Endothelial cell of umbilical vein (primary cell): Measurements from ENCODE around the gene TTC34. TPM values are rescaled to one million over a fixed set of nuclear protein-coding genes. Genes with fewer than 3 reads are reported as not detected.

ENCODE experiments used
- BruUV-seq: library from RNA; stranded (reverse); fragments of 400-500 nt; replicated peaks from 2 replicates; lab custom pipeline; 2021; lab: Mats Ljungman, UMichigan
- CTCF ChIA-PET: fragments of 300-600, 350-600 bp; sonication (Branson Sonifier 250); formaldehyde crosslinking; loops from one replicate; lab custom pipeline; 2021; ENCODE audit warnings: antibody characterized with exemption, inconsistent platforms; lab: Charles Lee
- POLR2A ChIA-PET: fragments of 300-600, 350-600 bp; sonication (Branson Sonifier 250); formaldehyde crosslinking; loops from one replicate; lab custom pipeline; 2021; ENCODE audit warnings: antibody characterized with exemption, inconsistent platforms; lab: Charles Lee
- DNase-seq: peaks from one replicate; pipeline ENCODE4 v3.0.0-alpha.2; 2011; ENCODE audit warnings: low read depth, low spot score
- FAIRE-seq: peaks from 2 replicates; lab custom pipeline; 2011; peaks lifted over from hg19 to GRCh38; lab: Jason Lieb, UNC
- H2AFZ ChIP-seq: 2 replicates; pipeline ENCODE4 v1.6.0; 2012; ENCODE audit warnings: low read depth, low read length, control low read depth, inconsistent platforms
- H3K27ac ChIP-seq: 2 replicates; pipeline ENCODE4 v1.5.1; 2011; ENCODE audit warnings: low read depth, mild to moderate bottlenecking, control low read depth, low read length, moderate library complexity; ENCODE audit not compliant: insufficient read depth
- H3K27me3 ChIP-seq, 2 experiments: 2 replicates each; pipeline versions ENCODE4 v1.6.0 to v1.6.1; 2011; ENCODE audit warnings: low read length in 2 of 2, mixed read lengths in 1 of 2; ENCODE audit not compliant: control insufficient read depth in 2 of 2, insufficient read depth in 2 of 2
- H3K36me3 ChIP-seq, 2 experiments: 2 replicates in 1 of 2; 3 replicates in 1 of 2; pipeline ENCODE4 v1.5.1; 2011; ENCODE audit warnings: low read length in 2 of 2, mild to moderate bottlenecking in 1 of 2, moderate library complexity in 1 of 2; ENCODE audit not compliant: control insufficient read depth in 2 of 2, insufficient read depth in 2 of 2; ENCODE audit errors: extremely low read depth in 1 of 2
- H3K4me1 ChIP-seq: 3 replicates; pipeline ENCODE4 v1.5.1; 2011; ENCODE audit warnings: mild to moderate bottlenecking, low read length; ENCODE audit not compliant: control insufficient read depth, insufficient read depth; ENCODE audit errors: extremely low read depth
- H3K4me2 ChIP-seq: 2 replicates; pipeline ENCODE4 v1.6.1; 2011; ENCODE audit warnings: low read length, control low read depth, mixed read lengths; ENCODE audit not compliant: insufficient read depth
- H3K4me3 ChIP-seq, 3 experiments: fragments of 200-600 bp in 1 of 3; sonication (generic), shearing (Covaris generic) in 1 of 3; replicated peaks in 1 of 3; 2 replicates each; pipeline ENCODE4 v1.5.1; 2011 to 2016; ENCODE audit warnings: control low read depth in 3 of 3, low read length in 3 of 3, mild to moderate bottlenecking in 2 of 3, inconsistent platforms in 1 of 3, low read depth in 1 of 3, moderate library complexity in 1 of 3; ENCODE audit not compliant: insufficient read depth in 1 of 3
- H3K79me2 ChIP-seq: 2 replicates; pipeline ENCODE4 v1.6.0; 2012; ENCODE audit warnings: low read length, inconsistent platforms; ENCODE audit not compliant: control insufficient read depth, insufficient read depth
- H3K9ac ChIP-seq: replicated peaks from 2 replicates; pipeline ENCODE3; 2011; ENCODE audit warnings: low read length, control low read depth; ENCODE audit not compliant: insufficient read depth; ENCODE audit errors: extremely low read depth
- H3K9me1 ChIP-seq: replicated peaks from 3 replicates; pipeline ENCODE4 v1.6.0; 2011; ENCODE audit warnings: mild to moderate bottlenecking, low read length; ENCODE audit not compliant: control insufficient read depth, insufficient read depth; ENCODE audit errors: extremely low read depth
- H3K9me3 ChIP-seq: replicated peaks from 2 replicates; pipeline ENCODE4 v1.5.1; 2012; ENCODE audit warnings: low read length, inconsistent platforms; ENCODE audit not compliant: control insufficient read depth, insufficient read depth
- H4K20me1 ChIP-seq: replicated peaks from 2 replicates; pipeline ENCODE3; 2011; ENCODE audit warnings: mild to moderate bottlenecking, low read length; ENCODE audit not compliant: control insufficient read depth, insufficient read depth; ENCODE audit errors: extremely low read depth
- CTCF ChIP-seq, 2 donors: IDR thresholded peaks; 1 replicate in 1 of 2; 2 replicates in 1 of 2; pipeline ENCODE4 v1.5.1; 2011; ENCODE audit warnings: low read length in 2 of 2, mild to moderate bottlenecking in 2 of 2, moderate library complexity in 2 of 2, control low read depth in 1 of 2, inconsistent platforms in 1 of 2, low read depth in 1 of 2; ENCODE audit not compliant: insufficient read depth in 1 of 2; ENCODE audit errors: extremely low read depth in 1 of 2
- EZH2 ChIP-seq: IDR thresholded peaks from 2 replicates; pipeline ENCODE4 v1.6.1; 2012; ENCODE audit warnings: borderline replicate concordance, low read depth, mild to moderate bottlenecking, moderate library complexity, low read length, inconsistent platforms; ENCODE audit not compliant: severe bottlenecking
- FOS ChIP-seq: IDR thresholded peaks from 2 replicates; pipeline ENCODE4 v1.6.1; 2011; ENCODE audit warnings: mild to moderate bottlenecking, low read length, moderate library complexity, borderline replicate concordance; ENCODE audit not compliant: insufficient read depth
- GATA2 ChIP-seq: IDR thresholded peaks from 2 replicates; pipeline ENCODE4 v1.7.0; 2011; ENCODE audit warnings: low read depth, mild to moderate bottlenecking, moderate library complexity, mixed read lengths, low read length; ENCODE audit not compliant: insufficient read length, insufficient read depth
- JUN ChIP-seq: IDR thresholded peaks from 2 replicates; pipeline ENCODE4 v1.6.1; 2011; ENCODE audit warnings: borderline replicate concordance, low read depth; ENCODE audit not compliant: insufficient read length, insufficient read depth
- MAX ChIP-seq: IDR thresholded peaks from 2 replicates; pipeline ENCODE4 v1.6.1; 2011; ENCODE audit not compliant: insufficient read depth, insufficient read length
- MYC ChIP-seq: IDR thresholded peaks from one replicate; pipeline ENCODE4 v1.6.1; 2011; ENCODE audit warnings: mild to moderate bottlenecking, low read depth, low read length
- POLR2A ChIP-seq: IDR thresholded peaks from 2 replicates; pipeline ENCODE4 v1.6.1; 2012; ENCODE audit warnings: low read depth, mild to moderate bottlenecking, control low read depth, low read length
- POLR2AphosphoS5 ChIP-seq: IDR thresholded peaks from 2 replicates; pipeline ENCODE4 v1.6.1; 2012; ENCODE audit warnings: low read depth, mild to moderate bottlenecking, control low read depth, low read length, moderate library complexity; ENCODE audit not compliant: insufficient read depth
- dilution Hi-C: fragments of 300-500 bp; cut with MboI; formaldehyde crosslinking; loops from one replicate; pipeline ENCODE4 v1.15.0; 2019; ENCODE audit warnings: low sequenced_read_pairs; ENCODE audit not compliant: extremely low pct_ligation_motif_present
- intact Hi-C: fragments of 100-400 bp; cut with micrococcal nuclease; formaldehyde crosslinking; loops from one replicate; pipeline ENCODE4 v1.10.0; 2022
- polyA plus RNA-seq, 4 experiments: library from polyadenylated mRNA; depleted of rRNA in 3 of 4; stranded (reverse) in 3 of 4; unstranded in 1 of 4; fragments of >200 nt; gene quantifications; 2 replicates each; pipeline versions ENCODE4 v1.2.1 to v1.2.3, GENCODE V29; 2011 to 2012; ENCODE audit warnings: missing spikeins in 1 of 4
- total RNA-seq: library from RNA; stranded (reverse); gene quantifications from 2 replicates; pipeline ENCODE4 v1.2.3, GENCODE V29; 2021

TTC34 gene
- total and polyA plus RNA-seq, 2 donors (not counting 3 experiments of a cell fraction or from before 2014, with no cell fraction given) = 0.08 to 0.77 TPM

- DNase-seq = no peak
- Histone ChIP-seq H3K9me3 (no peaks in the 10 kb centered on the region), H3K27me3 (no peaks in the 10 kb centered on the region), H3K4me1 (no peaks in the 10 kb centered on the region), H3K4me2 (no peak overlapping the region), H3K79me2 (no peaks in the 10 kb centered on the region), H2AFZ (no peak overlapping the region), H3K27ac (no peak overlapping the region), H3K36me3 (no peaks in the 10 kb centered on the region), H4K20me1 (no peaks in the 10 kb centered on the region), H3K4me3 (no peak overlapping the region), H3K9ac (no peak overlapping the region), H3K9me1 (no peaks in the 10 kb centered on the region)
- no TSS peak for BruUV-seq
- dilution Hi-C loops (no loop called here), intact Hi-C loops (no loop called here)
- ChIA-PET POLR2A (no interaction called here), CTCF (no interaction called here)
- no peak for FAIRE-seq
- no peak for TF ChIP-seq MYC
- no peak for TF ChIP-seq CTCF (IDR thresholded peaks at IDR 0.05; ENCODE audit: extremely low read depth in 1 of 2, insufficient read depth in 1 of 2, low read depth in 1 of 2, low read length in 2 of 2)
- no peak for TF ChIP-seq GATA2
- TF ChIP-seq EZH2 = no peak
- TF ChIP-seq POLR2A = no peak
- TF ChIP-seq FOS = no peak
- no peak for TF ChIP-seq MAX
- TF ChIP-seq POLR2AphosphoS5 = no peak
- no peak for TF ChIP-seq JUN
These were observed 6.9 kb upstream of the TTC34 start for GRCh38 chr1:2808386-2808705.
